A172 (cell line): ENCODE results near the gene AFF3. TPM values are rescaled to one million over a fixed set of nuclear protein-coding genes. Genes with fewer than 3 reads are reported as not detected.
"Not testable (repeated sequence)": the region's sequence is repeated elsewhere in the genome, so short reads cannot be mapped to it uniquely, and the experiment has no call there.

ENCODE experiments used
- DNase-seq: peaks from one replicate; pipeline ENCODE4 v3.0.0-alpha.2; 2015; ENCODE audit warnings: low spot score
- total RNA-seq: library from RNA; depleted of rRNA; stranded (reverse); fragments of >200 nt; shearing (Covaris generic); gene quantifications from 2 replicates; pipeline ENCODE4 v1.2.3, GENCODE V29; 2014

Gene AFF3
- total RNA-seq, 1 experiment from 2014 or later: 1.9 TPM

DNA sequence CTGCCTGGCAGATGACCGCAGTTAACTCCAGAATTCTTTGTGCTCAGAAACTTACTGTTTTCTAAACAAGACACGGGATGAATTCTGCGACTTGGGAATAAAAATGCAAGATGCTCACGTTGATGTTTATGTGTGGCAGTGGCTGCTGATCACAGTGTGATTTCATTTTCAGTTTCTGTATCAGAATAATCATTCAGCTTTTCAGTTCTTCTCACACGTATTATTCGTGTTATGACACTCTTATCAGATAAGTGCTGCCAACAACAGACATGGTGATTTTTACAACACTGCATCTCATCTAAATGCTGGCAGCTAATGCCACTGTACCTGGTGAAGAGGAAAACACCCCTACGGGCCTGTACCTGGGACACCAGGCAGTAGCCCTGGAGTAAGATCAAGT, 379.7 kb downstream of the AFF3 start:
- DNase-seq: no peak

- DNase-seq: no peak
These were observed 384.7 kb downstream of the AFF3 start for GRCh38 chr2:99757611-99758114.

GRCh38 chr2:99756059-99756458, 386.3 kb downstream of the AFF3 start:
- no peak for DNase-seq

- no peak for DNase-seq
These were observed 388.2 kb downstream of the AFF3 start for GRCh38 chr2:99754210-99754609.

DNA sequence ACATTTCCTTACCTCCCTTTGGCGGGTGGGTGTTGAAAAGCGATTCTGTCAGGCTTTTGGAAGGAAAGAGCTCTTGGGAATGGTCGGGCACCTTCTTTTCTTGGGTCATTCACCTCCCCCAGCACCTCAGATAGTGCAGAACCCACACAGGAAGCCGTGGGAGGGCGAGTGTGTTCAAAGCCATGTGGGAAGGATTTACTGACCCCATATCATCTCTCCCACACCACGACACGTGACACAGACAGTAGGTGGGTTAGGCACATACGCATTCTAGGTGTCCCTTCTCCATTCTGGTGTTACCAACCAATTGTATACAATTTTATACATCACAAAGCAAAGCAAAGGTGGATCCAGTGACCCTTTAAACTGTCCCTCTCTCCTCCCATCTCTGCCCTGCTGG, 388.9 kb downstream of the AFF3 start:
- DNase-seq: no peak

DNA sequence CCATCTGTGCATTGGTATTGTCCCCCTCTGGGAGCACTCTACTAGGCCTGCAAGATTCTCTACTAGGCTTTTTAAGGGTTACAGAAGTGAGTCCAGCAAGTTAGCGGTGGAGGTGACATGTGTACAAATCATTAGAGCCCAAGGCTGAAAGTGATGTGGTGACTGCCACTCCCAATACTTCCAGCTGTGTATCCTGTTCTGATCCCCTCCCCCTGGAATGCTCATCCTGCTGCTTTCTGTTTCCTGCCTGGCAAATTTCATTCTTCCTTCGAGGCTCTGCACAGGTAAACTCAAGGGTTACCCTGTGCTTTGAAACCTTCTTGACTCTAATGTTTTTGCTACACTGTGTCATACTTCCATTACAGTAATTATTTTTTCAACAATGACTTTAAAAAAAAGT, 394.0 kb downstream of the AFF3 start:
- peak; percentile 24 for DNase-seq

DNA sequence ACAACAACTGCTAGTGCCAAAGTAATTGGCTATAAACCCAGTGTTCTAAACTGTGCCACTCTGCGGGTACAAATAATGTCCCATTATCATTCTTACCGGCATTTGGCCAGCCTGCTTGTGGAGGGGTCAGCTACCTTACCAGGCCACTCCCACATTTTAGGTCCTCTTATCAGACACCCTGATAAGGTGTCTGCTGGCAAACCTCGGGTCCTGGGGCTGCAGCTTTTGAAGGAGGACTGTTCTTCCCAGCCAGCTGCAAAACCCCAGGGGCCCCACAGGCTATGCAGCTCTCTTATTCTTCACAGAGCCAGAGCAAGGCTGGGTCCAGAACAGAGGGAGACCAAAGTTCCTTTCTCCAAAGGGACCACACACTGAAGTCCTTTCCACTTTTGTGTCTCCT, 394.5 kb downstream of the AFF3 start:
- DNase-seq: no peak

GRCh38 chr2:99743146-99743545, 399.2 kb downstream of the AFF3 start:
- no peak for DNase-seq

DNA sequence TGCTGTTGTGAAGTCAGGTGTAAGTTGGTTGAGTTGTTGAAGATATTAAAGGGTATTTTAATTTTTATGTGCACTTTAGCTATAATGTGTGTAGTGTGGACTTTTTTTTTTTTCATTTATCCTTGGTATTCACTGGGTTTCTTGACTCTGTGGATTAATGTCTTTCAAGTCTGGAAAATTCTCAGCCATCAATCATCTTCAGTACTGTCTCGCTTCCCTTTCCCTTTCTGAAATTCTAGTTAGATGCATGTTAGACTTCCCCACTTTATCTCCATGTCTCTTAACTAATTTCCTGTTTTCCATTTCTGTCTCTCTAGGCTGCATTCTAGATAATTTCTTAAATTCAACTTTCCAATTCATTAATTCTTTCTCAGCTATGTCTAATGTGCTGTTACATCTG, 404.9 kb downstream of the AFF3 start:
- DNase-seq: no peak

DNA sequence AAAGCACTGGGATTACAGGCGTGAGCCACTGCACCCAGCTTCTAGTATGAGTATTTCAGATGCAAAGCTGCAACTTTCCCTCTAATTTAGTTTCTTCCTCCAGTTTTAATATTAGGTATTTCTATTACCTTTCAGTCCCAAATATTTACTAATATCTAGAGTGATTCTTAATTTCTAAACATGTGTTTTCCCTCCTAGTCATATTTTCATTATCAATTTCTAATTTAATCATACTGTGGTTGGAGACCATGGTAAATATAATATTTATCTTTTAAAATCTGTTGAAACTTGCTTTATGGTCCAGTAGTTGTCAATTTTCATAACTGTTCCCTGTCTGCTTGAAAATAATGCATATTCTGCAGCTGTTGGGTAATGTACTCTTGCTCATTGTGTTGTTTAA, 406.6 kb downstream of the AFF3 start:
- DNase-seq: peak; percentile 6

GRCh38 chr2:99735314-99735713, 407.1 kb downstream of the AFF3 start:
- not testable (repeated sequence) for DNase-seq

DNA sequence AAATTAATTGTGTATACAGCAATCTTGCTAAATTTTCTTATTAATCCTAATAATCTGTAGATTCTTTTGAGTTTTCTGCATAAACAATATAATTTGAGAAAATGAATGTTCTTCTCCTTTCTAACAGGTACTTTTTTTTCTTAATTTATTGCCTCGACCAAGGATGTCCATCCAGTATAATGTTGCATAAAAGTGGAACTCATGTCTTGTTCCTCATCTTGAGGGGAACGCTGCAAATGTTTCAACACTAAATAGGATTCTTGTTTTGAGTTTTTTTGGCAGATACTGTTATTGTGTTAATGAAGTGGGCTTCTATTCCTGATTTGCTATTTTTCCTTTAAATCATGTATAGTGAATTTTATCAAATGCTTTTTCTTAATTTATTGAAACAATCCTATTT, 408.2 kb downstream of the AFF3 start:
- DNase-seq: no peak

- DNase-seq: peak; percentile 7
These were observed 413.0 kb downstream of the AFF3 start for GRCh38 chr2:99729104-99730025.

DNA sequence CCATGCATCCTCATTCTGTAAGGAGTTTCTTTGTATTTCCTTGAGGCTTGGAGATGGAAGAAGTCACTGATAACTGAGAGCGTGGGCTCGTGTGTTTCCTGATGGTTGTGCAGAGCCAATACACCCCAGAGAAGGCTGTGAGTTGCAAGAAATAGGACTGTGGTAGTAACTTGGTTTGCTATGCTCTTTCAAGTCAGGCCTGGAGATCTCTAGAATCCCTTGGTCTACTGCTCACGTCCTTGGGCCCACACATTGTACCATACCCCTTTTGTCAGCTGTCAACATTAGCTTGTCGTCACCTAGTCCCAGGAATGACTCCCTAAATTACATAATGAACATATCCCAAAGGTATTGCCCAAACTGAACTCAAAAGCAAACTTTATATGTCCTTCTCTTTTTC, 414.2 kb downstream of the AFF3 start:
- DNase-seq: no peak

GRCh38 chr2:99727199-99727598, 415.2 kb downstream of the AFF3 start:
- DNase-seq: no peak

DNA sequence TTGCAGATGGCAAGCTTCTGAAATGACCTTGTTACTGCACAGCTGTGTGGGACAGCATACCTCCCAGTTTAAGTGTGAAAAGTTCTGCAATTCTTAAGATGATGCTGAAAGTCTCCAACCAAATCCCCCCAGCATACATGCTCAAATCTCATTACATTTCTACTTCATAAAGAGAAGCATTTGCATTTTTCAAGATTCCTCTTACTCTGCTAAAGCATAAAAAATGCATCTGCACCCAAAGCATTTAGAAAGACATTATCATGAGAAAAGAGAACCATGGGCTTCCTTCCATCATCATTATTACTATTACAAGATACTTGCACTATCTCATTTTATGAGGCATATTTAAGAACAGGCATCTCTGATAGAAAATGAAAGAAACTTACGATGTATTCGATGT, 415.7 kb downstream of the AFF3 start:
- DNase-seq: no peak

DNA sequence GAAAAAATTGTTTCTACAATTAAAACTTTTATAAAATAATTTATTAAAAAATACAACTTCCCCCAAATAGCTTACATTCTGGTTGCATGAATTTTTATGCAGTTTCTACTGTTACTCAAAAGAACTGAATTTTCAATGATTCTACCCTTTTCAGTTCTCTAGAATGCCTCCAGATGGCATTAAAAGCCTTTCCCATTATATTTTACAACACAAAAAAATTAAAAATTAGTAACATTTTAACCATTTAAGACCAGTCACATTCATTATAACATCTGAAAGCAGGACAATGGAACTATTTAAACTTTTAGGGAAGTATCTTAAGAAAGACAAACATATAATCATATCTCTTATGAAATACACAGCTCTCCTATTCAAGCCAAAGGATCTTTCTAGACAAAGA, 416.6 kb downstream of the AFF3 start:
- no peak for DNase-seq

GRCh38 chr2:99722476-99722875, 419.9 kb downstream of the AFF3 start:
- no peak for DNase-seq

- no peak for DNase-seq
These were observed 423.3 kb downstream of the AFF3 start for GRCh38 chr2:99719102-99719501.

GRCh38 chr2:99715956-99716355, 426.4 kb downstream of the AFF3 start:
- DNase-seq: no peak

GRCh38 chr2:99714349-99714748, 428.0 kb downstream of the AFF3 start:
- no peak for DNase-seq

DNA sequence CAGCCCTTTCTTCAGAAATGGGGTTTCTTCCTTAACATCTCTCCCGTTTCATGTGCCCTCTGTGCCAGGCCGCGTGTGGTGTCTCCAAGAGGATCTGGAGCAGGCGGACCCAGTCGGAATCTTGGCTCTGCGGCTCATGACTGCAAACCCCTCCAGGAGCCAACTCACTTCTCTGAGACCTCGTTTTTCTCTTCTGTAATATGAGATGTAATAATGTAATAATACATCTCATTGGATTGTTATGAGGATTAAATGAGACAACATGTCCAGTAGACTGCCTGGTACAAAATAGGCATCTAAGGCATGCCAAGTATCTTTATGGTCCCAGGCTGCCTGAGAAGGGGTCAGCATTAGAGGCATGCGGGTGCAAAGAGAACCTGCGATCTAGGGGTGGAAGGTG, 431.2 kb downstream of the AFF3 start:
- DNase-seq: no peak

DNA sequence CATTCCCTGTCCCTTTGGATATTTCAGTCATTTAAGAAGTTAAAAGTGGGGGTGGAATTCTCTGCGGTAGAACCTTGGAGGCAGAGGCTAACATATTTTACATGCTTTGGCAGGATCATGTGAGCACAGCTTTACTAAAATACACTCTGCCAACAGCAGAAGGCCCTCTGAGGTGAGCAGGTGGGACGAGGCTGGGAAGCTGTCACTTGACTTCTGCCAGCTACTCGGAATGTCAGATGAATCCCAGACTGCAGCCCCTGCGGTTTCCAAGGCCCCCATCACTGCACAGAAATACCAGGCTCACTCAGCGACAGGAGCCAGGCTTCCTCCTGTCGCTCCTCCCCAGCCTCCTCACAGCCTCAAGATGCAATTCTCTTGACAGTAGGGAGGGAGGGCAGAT, 431.7 kb downstream of the AFF3 start:
- no peak for DNase-seq

DNA sequence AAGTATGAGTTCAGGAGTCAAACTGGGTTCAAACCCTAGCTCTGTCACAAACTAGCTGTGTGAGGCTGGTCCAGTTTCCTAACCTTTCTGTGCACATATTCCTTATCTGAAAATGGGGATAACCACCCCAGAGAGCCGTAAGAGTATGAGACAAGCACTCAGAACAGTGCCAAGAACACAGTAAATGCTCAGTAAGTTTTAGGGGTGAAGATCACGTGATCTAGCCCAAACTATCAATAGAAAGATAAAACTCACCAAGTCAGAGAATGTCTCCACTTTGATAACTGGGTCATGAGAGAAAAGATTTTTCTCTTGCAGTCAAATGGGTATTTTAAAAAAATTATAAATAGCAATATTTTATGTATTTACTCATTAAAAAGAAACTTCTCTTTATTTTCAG, 433.2 kb downstream of the AFF3 start:
- DNase-seq: no peak
